ENCODE data around the gene CPNE5.
A peak's percentile ranks its signal among the peaks of the same experiment; 100 is the strongest.

CPNE5 gene

GRCh38 chr6:36793913-36794712 is 45.1 kb downstream of the CPNE5 start:
- peak overlapping the region; percentile 1; the same call in 1 of the 2 replicates for H3K9ac ChIP-seq (ENCODE audit: low read depth, low read length)

DNA sequence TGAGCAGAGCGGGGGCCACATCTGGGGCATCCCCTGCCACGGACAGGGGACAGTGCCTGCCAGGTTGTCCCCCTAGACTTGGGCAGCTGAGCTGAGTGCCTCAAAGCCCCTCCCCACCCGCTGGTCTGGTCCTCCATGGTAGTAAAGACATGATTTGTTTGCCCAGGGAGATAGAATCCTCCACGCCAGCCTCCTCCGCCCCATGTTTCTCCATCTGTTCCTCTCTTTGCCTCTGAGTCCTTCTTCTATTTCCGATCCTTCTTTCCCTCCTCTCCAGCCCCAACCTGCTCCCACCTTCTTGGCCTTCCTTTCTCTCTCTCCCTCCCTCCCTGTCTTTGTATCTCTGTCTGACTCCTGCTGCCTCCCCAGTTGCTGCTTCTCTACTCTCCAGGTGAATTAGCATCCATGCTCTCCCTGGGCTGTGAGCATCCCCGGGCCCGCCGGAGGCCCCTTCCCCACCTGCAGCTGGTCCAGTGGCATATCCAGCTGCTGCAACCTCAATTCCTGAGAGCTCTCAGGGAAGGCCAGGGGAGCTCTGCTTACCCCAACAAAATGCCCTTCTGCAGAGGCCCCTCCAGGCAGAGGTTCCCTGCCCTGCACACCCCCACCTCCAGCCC is 45.8 kb downstream of the CPNE5 start:
- Histone ChIP-seq H3K9ac (ENCODE audit: low read depth, low read length) (peak overlapping the region; percentile 1; the same call in 1 of the 2 replicates), H3K36me3 (ENCODE audit: insufficient read depth, low read depth, low read length) (no peaks in the 10 kb centered on the region), H3K4me3 (ENCODE audit: low read length) (peak overlapping the region; percentile 14; the same call in 1 of the 2 replicates), H3K4me1 (ENCODE audit: insufficient read depth, low read length) (peaks cover 6% of the 10 kb centered on the region; the same call in 1 of the 2 replicates), H3K27ac (ENCODE audit: low read length) (no peak overlapping the region), H3K9me3 (ENCODE audit: insufficient read depth, low read depth, low read length) (no peaks in the 10 kb centered on the region), H3K27me3 (ENCODE audit: insufficient read depth, low read length) (no peaks in the 10 kb centered on the region)

More at GRCh38 chr6:36793913-36794712, 45.1 kb downstream of the CPNE5 start:
- Histone ChIP-seq H3K36me3 (ENCODE audit: insufficient read depth, low read depth, low read length) (no peaks in the 10 kb centered on the region), H3K27me3 (ENCODE audit: insufficient read depth, low read length) (no peaks in the 10 kb centered on the region), H3K4me1 (ENCODE audit: insufficient read depth, low read length) (peaks cover 2% of the 10 kb centered on the region; the same call in 1 of the 2 replicates), H3K9me3 (ENCODE audit: insufficient read depth, low read depth, low read length) (no peaks in the 10 kb centered on the region), H3K27ac (ENCODE audit: low read length) (no peak overlapping the region), H3K4me3 (ENCODE audit: low read length) (peak overlapping the region; percentile 14; the same call in 1 of the 2 replicates)

DNA sequence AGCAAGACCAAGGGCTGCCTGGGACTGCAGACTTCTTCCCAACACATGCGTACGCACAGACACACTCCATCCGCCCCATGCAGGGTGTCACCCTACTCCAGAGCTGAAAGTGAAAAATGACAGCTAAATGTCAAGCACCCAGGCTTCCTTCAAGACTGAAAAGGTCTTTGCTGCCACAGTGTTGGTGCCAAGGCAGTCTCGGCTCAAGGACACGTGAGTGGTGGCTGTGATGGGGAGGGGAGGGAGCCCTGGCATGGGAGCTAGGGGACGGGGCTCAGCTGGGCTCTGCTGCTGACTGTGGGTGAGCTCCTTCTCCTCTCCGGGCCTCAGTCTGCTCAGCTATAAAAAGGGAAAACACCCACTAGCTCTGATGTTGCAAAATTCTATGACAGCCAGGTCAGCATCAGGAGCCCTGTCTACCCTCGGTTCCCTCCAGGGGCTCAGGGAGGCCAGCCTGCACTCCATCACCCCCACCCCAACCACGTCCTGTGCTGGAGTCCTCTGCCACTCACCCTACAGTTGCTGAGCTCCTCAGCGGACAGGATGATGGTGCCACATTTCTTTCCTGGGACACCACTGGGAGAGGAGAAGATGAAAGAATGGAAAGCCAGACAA is 47.6 kb downstream of the CPNE5 start:
- Histone ChIP-seq H3K36me3 (ENCODE audit: insufficient read depth, low read depth, low read length) (no peaks in the 10 kb centered on the region), H3K9ac (ENCODE audit: low read depth, low read length) (no peak overlapping the region), H3K4me1 (ENCODE audit: insufficient read depth, low read length) (peaks cover 6% of the 10 kb centered on the region; the same call in 1 of the 2 replicates), H3K27me3 (ENCODE audit: insufficient read depth, low read length) (no peaks in the 10 kb centered on the region), H3K9me3 (ENCODE audit: insufficient read depth, low read depth, low read length) (no peaks in the 10 kb centered on the region), H3K4me3 (ENCODE audit: low read length) (no peak overlapping the region), H3K27ac (ENCODE audit: low read length) (no peak overlapping the region)

DNA sequence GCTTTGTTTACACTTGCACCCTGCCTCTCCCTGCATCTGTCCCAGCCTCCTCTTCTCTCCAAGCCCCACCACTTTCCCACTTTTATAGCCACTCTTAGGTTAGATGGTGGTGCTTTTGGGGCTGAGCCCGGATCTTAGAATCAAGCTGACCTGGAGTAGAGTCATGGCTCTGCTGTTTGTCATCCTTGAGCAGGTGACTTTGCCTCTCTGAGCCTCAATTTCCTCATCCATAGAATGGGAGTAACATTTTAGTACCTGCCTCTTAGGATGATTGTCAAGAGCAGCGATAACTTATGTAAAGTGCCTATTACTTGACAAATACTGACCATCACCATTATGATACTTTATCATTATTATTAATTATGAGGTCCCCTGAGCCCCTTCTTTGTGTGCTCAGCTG is 48.2 kb downstream of the CPNE5 start:
- no peak overlapping the region for H3K27ac ChIP-seq (ENCODE audit: low read length)
- H3K36me3 ChIP-seq (ENCODE audit: insufficient read depth, low read depth, low read length): no peaks in the 10 kb centered on the region
- no peaks in the 10 kb centered on the region for H3K9me3 ChIP-seq (ENCODE audit: insufficient read depth, low read depth, low read length)
- H3K27me3 ChIP-seq (ENCODE audit: insufficient read depth, low read length): no peaks in the 10 kb centered on the region
- peaks cover 9% of the 10 kb centered on the region; the same call in 1 of the 2 replicates for H3K4me1 ChIP-seq (ENCODE audit: insufficient read depth, low read length)
- no peak overlapping the region for H3K4me3 ChIP-seq (ENCODE audit: low read length)
- H3K9ac ChIP-seq (ENCODE audit: low read depth, low read length): no peak overlapping the region

- Histone ChIP-seq H3K27me3 (ENCODE audit: insufficient read depth, low read length) (no peaks in the 10 kb centered on the region), H3K27ac (ENCODE audit: low read length) (no peak overlapping the region), H3K9ac (ENCODE audit: low read depth, low read length) (no peak overlapping the region), H3K9me3 (ENCODE audit: insufficient read depth, low read depth, low read length) (no peaks in the 10 kb centered on the region), H3K36me3 (ENCODE audit: insufficient read depth, low read depth, low read length) (no peaks in the 10 kb centered on the region), H3K4me3 (ENCODE audit: low read length) (no peak overlapping the region), H3K4me1 (ENCODE audit: insufficient read depth, low read length) (peaks cover 9% of the 10 kb centered on the region; the same call in 1 of the 2 replicates)
Observed at GRCh38 chr6:36788768-36789167, 50.5 kb downstream of the CPNE5 start.

DNA sequence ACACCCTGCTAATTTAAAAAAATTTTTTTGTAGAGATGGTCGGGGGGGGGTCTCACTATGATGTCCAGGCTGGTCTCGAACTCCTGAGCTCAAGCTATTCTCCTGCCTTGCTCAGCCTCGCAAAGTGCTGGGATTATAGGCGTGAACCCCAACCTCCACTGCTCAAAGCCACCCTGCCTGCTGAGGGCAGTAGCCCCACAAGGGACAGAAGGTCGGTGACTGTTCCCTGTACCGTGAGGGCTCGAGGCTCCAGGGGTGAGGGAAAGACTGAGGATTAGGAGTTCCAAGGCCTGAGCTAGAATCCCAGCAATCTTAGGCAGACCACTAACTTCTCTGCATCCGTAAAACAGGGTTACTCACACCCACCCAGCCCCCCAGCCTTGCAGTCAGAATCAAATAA is 51.1 kb downstream of the CPNE5 start:
- Histone ChIP-seq H3K4me1 (ENCODE audit: insufficient read depth, low read length) (peaks cover 9% of the 10 kb centered on the region; the same call in 1 of the 2 replicates), H3K9ac (ENCODE audit: low read depth, low read length) (no peak overlapping the region), H3K27me3 (ENCODE audit: insufficient read depth, low read length) (no peaks in the 10 kb centered on the region), H3K9me3 (ENCODE audit: insufficient read depth, low read depth, low read length) (no peaks in the 10 kb centered on the region), H3K27ac (ENCODE audit: low read length) (no peak overlapping the region), H3K4me3 (ENCODE audit: low read length) (no peak overlapping the region), H3K36me3 (ENCODE audit: insufficient read depth, low read depth, low read length) (no peaks in the 10 kb centered on the region)

DNA sequence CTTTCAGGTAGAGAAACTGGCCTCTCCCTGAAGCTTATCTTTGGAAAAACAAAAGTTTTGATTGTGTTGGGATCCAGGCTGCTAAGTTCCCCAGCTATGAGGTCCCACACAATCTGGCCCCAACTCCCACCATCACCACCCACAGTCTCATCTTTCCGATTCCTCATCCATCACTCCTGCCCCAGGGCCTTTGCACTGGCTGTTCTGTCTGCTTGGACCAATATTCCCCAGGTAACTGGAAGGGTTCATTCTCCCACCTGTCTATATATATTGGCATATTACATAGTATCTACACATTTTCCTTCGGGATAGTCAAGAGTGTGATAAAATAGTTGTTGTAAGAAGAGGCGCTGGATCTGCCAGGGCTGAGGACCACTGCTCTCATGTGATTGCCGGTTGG is 52.0 kb downstream of the CPNE5 start:
- H3K4me3 ChIP-seq (ENCODE audit: low read length): no peak overlapping the region
- no peaks in the 10 kb centered on the region for H3K36me3 ChIP-seq (ENCODE audit: insufficient read depth, low read depth, low read length)
- H3K9me3 ChIP-seq (ENCODE audit: insufficient read depth, low read depth, low read length): no peaks in the 10 kb centered on the region
- H3K27me3 ChIP-seq (ENCODE audit: insufficient read depth, low read length): no peaks in the 10 kb centered on the region
- H3K4me1 ChIP-seq (ENCODE audit: insufficient read depth, low read length): peaks cover 9% of the 10 kb centered on the region; the same call in 1 of the 2 replicates
- H3K9ac ChIP-seq (ENCODE audit: low read depth, low read length): no peak overlapping the region
- H3K27ac ChIP-seq (ENCODE audit: low read length): no peak overlapping the region

- H3K4me1 ChIP-seq (ENCODE audit: insufficient read depth, low read length): peaks cover 9% of the 10 kb centered on the region; the same call in 1 of the 2 replicates
- H3K9ac ChIP-seq (ENCODE audit: low read depth, low read length): no peak overlapping the region
- no peaks in the 10 kb centered on the region for H3K9me3 ChIP-seq (ENCODE audit: insufficient read depth, low read depth, low read length)
- no peaks in the 10 kb centered on the region for H3K27me3 ChIP-seq (ENCODE audit: insufficient read depth, low read length)
- no peak overlapping the region for H3K27ac ChIP-seq (ENCODE audit: low read length)
- no peaks in the 10 kb centered on the region for H3K36me3 ChIP-seq (ENCODE audit: insufficient read depth, low read depth, low read length)
- no peak overlapping the region for H3K4me3 ChIP-seq (ENCODE audit: low read length)
Observed at GRCh38 chr6:36786055-36786675, 53.1 kb downstream of the CPNE5 start.

DNA sequence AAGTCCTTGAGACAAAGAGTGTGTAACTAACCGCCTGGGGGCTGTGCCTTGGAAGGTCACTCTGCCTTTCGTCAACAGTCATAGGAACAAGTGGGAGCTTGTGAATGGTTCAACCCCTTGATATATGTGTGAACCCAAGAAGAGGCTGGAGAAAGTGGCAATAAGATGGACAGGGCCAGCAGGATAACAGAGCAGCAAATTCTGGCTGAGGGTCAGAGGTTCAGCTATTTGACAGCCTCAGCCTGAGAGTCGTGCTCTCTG is 54.9 kb downstream of the CPNE5 start:
- Histone ChIP-seq H3K27ac (ENCODE audit: low read length) (no peak overlapping the region), H3K27me3 (ENCODE audit: insufficient read depth, low read length) (no peaks in the 10 kb centered on the region), H3K4me1 (ENCODE audit: insufficient read depth, low read length) (peaks cover 9% of the 10 kb centered on the region; the same call in 1 of the 2 replicates), H3K36me3 (ENCODE audit: insufficient read depth, low read depth, low read length) (no peaks in the 10 kb centered on the region), H3K9ac (ENCODE audit: low read depth, low read length) (no peak overlapping the region), H3K4me3 (ENCODE audit: low read length) (no peak overlapping the region), H3K9me3 (ENCODE audit: insufficient read depth, low read depth, low read length) (no peaks in the 10 kb centered on the region)

DNA sequence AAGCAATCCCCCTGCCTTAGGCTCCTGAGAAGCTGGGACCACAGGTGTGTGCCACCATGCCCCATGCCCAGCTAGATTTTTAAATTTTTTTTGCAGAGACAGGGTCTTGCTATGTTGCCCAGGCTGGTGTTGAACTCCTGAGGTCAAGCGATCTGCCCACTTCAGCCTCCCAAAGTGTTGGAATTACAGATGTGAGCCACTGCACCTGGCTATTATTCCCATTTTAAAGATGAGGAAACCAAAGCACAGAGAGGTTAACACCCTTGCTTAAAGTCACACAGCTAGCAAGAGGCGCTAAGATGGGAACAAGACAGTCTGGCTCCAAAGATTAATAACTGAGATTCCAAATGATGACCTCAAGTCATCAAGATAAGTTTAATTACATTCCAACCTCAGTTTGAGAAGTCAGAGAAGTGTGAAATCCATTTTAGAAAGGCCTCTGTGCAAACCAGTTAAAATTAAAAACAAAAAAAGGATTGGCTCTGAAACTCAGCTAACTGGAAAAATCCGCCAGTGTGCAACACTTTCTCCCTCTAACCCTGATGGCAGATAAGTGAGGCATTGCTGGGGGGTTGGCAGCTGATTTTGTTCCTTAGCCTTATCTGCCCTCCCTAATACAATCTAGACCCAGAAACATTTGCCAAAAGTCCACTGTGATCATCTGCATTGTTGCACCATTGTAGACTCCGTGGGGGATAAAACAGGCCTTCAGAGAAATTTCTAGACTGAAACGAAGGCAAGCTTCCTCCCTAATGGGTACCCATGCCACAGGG is 55.5 kb downstream of the CPNE5 start:
- H3K9ac ChIP-seq (ENCODE audit: low read depth, low read length): no peak overlapping the region
- H3K4me3 ChIP-seq (ENCODE audit: low read length): no peak overlapping the region
- no peak overlapping the region for H3K27ac ChIP-seq (ENCODE audit: low read length)
- no peaks in the 10 kb centered on the region for H3K27me3 ChIP-seq (ENCODE audit: insufficient read depth, low read length)
- no peaks in the 10 kb centered on the region for H3K36me3 ChIP-seq (ENCODE audit: insufficient read depth, low read depth, low read length)
- H3K4me1 ChIP-seq (ENCODE audit: insufficient read depth, low read length): peaks cover 4% of the 10 kb centered on the region; the same call in 1 of the 2 replicates
- H3K9me3 ChIP-seq (ENCODE audit: insufficient read depth, low read depth, low read length): no peaks in the 10 kb centered on the region

- H3K9me3 ChIP-seq (ENCODE audit: insufficient read depth, low read depth, low read length): no peaks in the 10 kb centered on the region
- peaks cover 17% of the 10 kb centered on the region for H3K4me1 ChIP-seq (ENCODE audit: insufficient read depth, low read length)
- peaks cover 5% of the 10 kb centered on the region for H3K27me3 ChIP-seq (ENCODE audit: insufficient read depth, low read length)
- H3K4me3 ChIP-seq (ENCODE audit: low read length): no peak overlapping the region
- H3K9ac ChIP-seq (ENCODE audit: low read depth, low read length): no peak overlapping the region
- H3K27ac ChIP-seq (ENCODE audit: low read length): no peak overlapping the region
- no peaks in the 10 kb centered on the region for H3K36me3 ChIP-seq (ENCODE audit: insufficient read depth, low read depth, low read length)
Observed at GRCh38 chr6:36781669-36782068, 57.6 kb downstream of the CPNE5 start.
